ENCODE data around the gene ARHGEF9.

The ARHGEF9 gene

GRCh38 chrX:63758011-63758410 is 27.0 kb downstream of the ARHGEF9 start:
- TF ChIP-seq EZH2 (IDR thresholded peaks at IDR 0.05; ENCODE audit: borderline replicate concordance, low read depth, low read length, severe bottlenecking), result no peak
- TF ChIP-seq CTCF (IDR thresholded peaks at IDR 0.05; ENCODE audit: borderline replicate concordance, extremely low read depth, low read length, poor library complexity, severe bottlenecking), result no peak
- ATAC-seq (ENCODE audit: insufficient read depth, low read depth), result no peak

GRCh38 chrX:63755892-63756291 is 29.1 kb downstream of the ARHGEF9 start:
- H4K20me1 ChIP-seq (ENCODE audit: insufficient read depth, low read length), result no peaks in the 10 kb centered on the region
- peak overlapping the region; percentile 82 for H3K27ac ChIP-seq (ENCODE audit: low read length)
- DNase-seq (no peak), ATAC-seq (ENCODE audit: insufficient read depth, low read depth) (no peak)
- H2AFZ ChIP-seq (ENCODE audit: low read depth, low read length), result no peak overlapping the region
- H3K9me3 ChIP-seq (ENCODE audit: insufficient read depth, low read length, severe bottlenecking), result no peaks in the 10 kb centered on the region
- H3K9ac ChIP-seq (ENCODE audit: low read depth, low read length), result peak overlapping the region; percentile 74
- no peaks in the 10 kb centered on the region for H3K36me3 ChIP-seq (ENCODE audit: insufficient read depth, low read length)
- peak overlapping the region; percentile 83 for H3K4me2 ChIP-seq (ENCODE audit: insufficient read depth, low read length)
- peak overlapping the region in 1 of 2 experiments; percentile 97; a peak in 2 of 4 replicates for H3K4me3 ChIP-seq (ENCODE audit: low read depth in 1 of 2, low read length in 2 of 2)
- peaks cover 38% of the 10 kb centered on the region for H3K79me2 ChIP-seq (ENCODE audit: insufficient read depth, low read length)
- peaks cover 30% of the 10 kb centered on the region for H3K4me1 ChIP-seq (ENCODE audit: insufficient read depth, low read length)
- H3K27me3 ChIP-seq (ENCODE audit: insufficient read depth, low read length, poor library complexity), result no peaks in the 10 kb centered on the region
- TF ChIP-seq CTCF (IDR thresholded peaks at IDR 0.05; ENCODE audit: borderline replicate concordance, extremely low read depth, low read length, poor library complexity, severe bottlenecking), result no peak
- no peak for TF ChIP-seq EZH2 (IDR thresholded peaks at IDR 0.05; ENCODE audit: borderline replicate concordance, low read depth, low read length, severe bottlenecking)

More at GRCh38 chrX:63758011-63758410, 27.0 kb downstream of the ARHGEF9 start:
- Histone ChIP-seq H3K27me3 (ENCODE audit: insufficient read depth, low read length, poor library complexity) (no peaks in the 10 kb centered on the region), H3K4me3 (ENCODE audit: low read depth in 1 of 2, low read length in 2 of 2) (no peak overlapping the region), H3K4me1 (ENCODE audit: insufficient read depth, low read length) (peaks cover 20% of the 10 kb centered on the region), H3K9me3 (ENCODE audit: insufficient read depth, low read length, severe bottlenecking) (no peaks in the 10 kb centered on the region), H3K27ac (ENCODE audit: low read length) (no peak overlapping the region), H3K9ac (ENCODE audit: low read depth, low read length) (no peak overlapping the region), H2AFZ (ENCODE audit: low read depth, low read length) (no peak overlapping the region), H3K36me3 (ENCODE audit: insufficient read depth, low read length) (no peaks in the 10 kb centered on the region), H4K20me1 (ENCODE audit: insufficient read depth, low read length) (no peaks in the 10 kb centered on the region), H3K4me2 (ENCODE audit: insufficient read depth, low read length) (no peak overlapping the region), H3K79me2 (ENCODE audit: insufficient read depth, low read length) (peaks cover 17% of the 10 kb centered on the region)
- no peak for DNase-seq

GRCh38 chrX:63754860-63755579 is 30.0 kb downstream of the ARHGEF9 start:
- TF ChIP-seq EZH2 (IDR thresholded peaks at IDR 0.05; ENCODE audit: borderline replicate concordance, low read depth, low read length, severe bottlenecking) (no peak), CTCF (IDR thresholded peaks at IDR 0.05; ENCODE audit: borderline replicate concordance, extremely low read depth, low read length, poor library complexity, severe bottlenecking) (no peak)
- peak; percentile 93 for DNase-seq
- Histone ChIP-seq H3K27ac (ENCODE audit: low read length) (peak overlapping the region; percentile 99), H3K4me1 (ENCODE audit: insufficient read depth, low read length) (peaks cover 32% of the 10 kb centered on the region), H4K20me1 (ENCODE audit: insufficient read depth, low read length) (no peaks in the 10 kb centered on the region), H3K4me2 (ENCODE audit: insufficient read depth, low read length) (peak overlapping the region; percentile 83), H3K9ac (ENCODE audit: low read depth, low read length) (peak overlapping the region; percentile 74), H3K79me2 (ENCODE audit: insufficient read depth, low read length) (peaks cover 47% of the 10 kb centered on the region), H3K36me3 (ENCODE audit: insufficient read depth, low read length) (no peaks in the 10 kb centered on the region), H3K9me3 (ENCODE audit: insufficient read depth, low read length, severe bottlenecking) (no peaks in the 10 kb centered on the region), H3K4me3 (ENCODE audit: low read depth in 1 of 2, low read length in 2 of 2) (peak overlapping the region; percentile 70 to 97; a peak in 3 of 4 replicates), H2AFZ (ENCODE audit: low read depth, low read length) (peak overlapping the region; percentile 86), H3K27me3 (ENCODE audit: insufficient read depth, low read length, poor library complexity) (no peaks in the 10 kb centered on the region)
- peak; percentile 96 for ATAC-seq (ENCODE audit: insufficient read depth, low read depth)
